H7 (cell line): ENCODE measurements around the gene PAIP2B. TPM values are rescaled to one million over a fixed set of nuclear protein-coding genes. Genes with fewer than 3 reads are reported as not detected.
"Not testable (repeated sequence)": the region's sequence is repeated elsewhere in the genome, so short reads cannot be mapped to it uniquely, and the experiment has no call there.

ENCODE experiments used
- DNase-seq: peaks from one replicate; pipeline ENCODE4 v3.0.0; 2012
- H3K27me3 ChIP-seq: 2 replicates; pipeline ENCODE4 v1.6.0; 2011; ENCODE audit warnings: mild to moderate bottlenecking, low read length; ENCODE audit not compliant: control insufficient read depth, insufficient read depth
- H3K36me3 ChIP-seq: replicated peaks from 2 replicates; pipeline ENCODE4 v1.5.1; 2011; ENCODE audit warnings: low read length; ENCODE audit not compliant: control insufficient read depth, insufficient read depth
- H3K4me3 ChIP-seq: 2 replicates; pipeline ENCODE4 v1.5.1; 2011; ENCODE audit warnings: low read depth, mild to moderate bottlenecking, control low read depth, low read length, moderate library complexity; ENCODE audit not compliant: insufficient read depth
- total RNA-seq: library from RNA; depleted of rRNA; stranded (reverse); fragments of >200 nt; shearing (Covaris generic); gene quantifications from 2 replicates; pipeline ENCODE4 v1.2.3, GENCODE V29; 2014

The PAIP2B gene
- total RNA-seq, 1 experiment from 2014 or later, result 3.7 TPM

- Histone ChIP-seq H3K36me3 (no peaks in the 10 kb centered on the region), H3K4me3 (no peak overlapping the region), H3K27me3 (no peaks in the 10 kb centered on the region)
- no peak for DNase-seq
Measured at GRCh38 chr2:71190656-71191569, 36.0 kb downstream of the PAIP2B start.

- Histone ChIP-seq H3K36me3 (no peaks in the 10 kb centered on the region), H3K4me3 (no peak overlapping the region), H3K27me3 (no peaks in the 10 kb centered on the region)
- DNase-seq, result no peak
Measured at GRCh38 chr2:71187589-71187988, 39.3 kb downstream of the PAIP2B start.

- Histone ChIP-seq H3K4me3 (no peak overlapping the region), H3K36me3 (no peaks in the 10 kb centered on the region), H3K27me3 (no peaks in the 10 kb centered on the region)
- peak; percentile 25 for DNase-seq
Measured at GRCh38 chr2:71186973-71187372, 39.9 kb downstream of the PAIP2B start.

- not testable (repeated sequence) for H3K27me3 ChIP-seq, H3K36me3 ChIP-seq, DNase-seq, H3K4me3 ChIP-seq
Measured at GRCh38 chr2:71183306-71184115, 43.4 kb downstream of the PAIP2B start.

- Histone ChIP-seq H3K4me3 (no peak overlapping the region), H3K36me3 (no peaks in the 10 kb centered on the region), H3K27me3 (no peaks in the 10 kb centered on the region)
- DNase-seq, result no peak
Measured at GRCh38 chr2:71181316-71181715, 45.6 kb downstream of the PAIP2B start.

- not testable (repeated sequence) for H3K4me3 ChIP-seq, H3K27me3 ChIP-seq, H3K36me3 ChIP-seq, DNase-seq
Measured at GRCh38 chr2:71178836-71179235, 48.1 kb downstream of the PAIP2B start.

- Histone ChIP-seq H3K4me3 (no peak overlapping the region), H3K36me3 (no peaks in the 10 kb centered on the region), H3K27me3 (no peaks in the 10 kb centered on the region)
- DNase-seq, result no peak
Measured at GRCh38 chr2:71174207-71174606, 52.7 kb downstream of the PAIP2B start.

- no peak for DNase-seq
- no peaks in the 10 kb centered on the region for H3K36me3 ChIP-seq
- H3K4me3 ChIP-seq, result no peak overlapping the region
- no peaks in the 10 kb centered on the region for H3K27me3 ChIP-seq
Measured at GRCh38 chr2:71173096-71173495, 53.8 kb downstream of the PAIP2B start.

- no peaks in the 10 kb centered on the region for H3K27me3 ChIP-seq
- no peak for DNase-seq
- no peaks in the 10 kb centered on the region for H3K36me3 ChIP-seq
- no peak overlapping the region for H3K4me3 ChIP-seq
Measured at GRCh38 chr2:71166812-71167211, 60.1 kb downstream of the PAIP2B start.

GRCh38 chr2:71157124-71157793 lies 69.6 kb downstream of the PAIP2B start:
- DNase-seq, result peak; percentile 91

GRCh38 chr2:71156573-71156972 lies 70.3 kb downstream of the PAIP2B start:
- DNase-seq, result no peak
- Histone ChIP-seq H3K27me3 (no peaks in the 10 kb centered on the region; the same call in 1 of the 2 replicates), H3K4me3 (no peak overlapping the region), H3K36me3 (no peaks in the 10 kb centered on the region)

More at GRCh38 chr2:71157124-71157793, 69.6 kb downstream of the PAIP2B start:
- H3K36me3 ChIP-seq, result no peaks in the 10 kb centered on the region
- no peak overlapping the region for H3K4me3 ChIP-seq
- H3K27me3 ChIP-seq, result no peaks in the 10 kb centered on the region

- Histone ChIP-seq H3K36me3 (no peaks in the 10 kb centered on the region), H3K4me3 (no peak overlapping the region), H3K27me3 (no peaks in the 10 kb centered on the region; the same call in 1 of the 2 replicates)
- no peak for DNase-seq
Measured at GRCh38 chr2:71155846-71156245, 71.1 kb downstream of the PAIP2B start.

GRCh38 chr2:71154798-71155197 lies 72.1 kb downstream of the PAIP2B start:
- no peaks in the 10 kb centered on the region; the same call in 1 of the 2 replicates for H3K27me3 ChIP-seq
- peak; percentile 74 for DNase-seq
- peaks cover 2% of the 10 kb centered on the region; the same call in 1 of the 2 replicates for H3K36me3 ChIP-seq
- no peak overlapping the region for H3K4me3 ChIP-seq

- no peaks in the 10 kb centered on the region; the same call in 1 of the 2 replicates for H3K27me3 ChIP-seq
- H3K4me3 ChIP-seq, result no peak overlapping the region
- H3K36me3 ChIP-seq, result peaks cover 4% of the 10 kb centered on the region
- DNase-seq, result no peak
Measured at GRCh38 chr2:71154279-71154678, 72.6 kb downstream of the PAIP2B start.
